ENCODE data around the gene MGAT5.

The MGAT5 gene

GRCh38 chr2:134253117-134253704, 661 bp upstream of the MGAT5 start:
- Histone ChIP-seq H3K9me3 (ENCODE audit: control insufficient read depth in 2 of 2, low read length in 2 of 2) (no peaks in the 10 kb centered on the region), H3K9ac (ENCODE audit: low read length in 2 of 2) (no peak overlapping the region), H3K36me3 (ENCODE audit: control insufficient read depth in 2 of 2, insufficient read depth in 2 of 2, low read length in 2 of 2) (peaks cover 0 to 5% of the 10 kb centered on the region in 2 donors), H3K4me3 (ENCODE audit: low read length in 2 of 2) (no peak overlapping the region), H3K4me1 (ENCODE audit: control insufficient read depth, insufficient read depth, low read length) (no peaks in the 10 kb centered on the region), H3K27ac (ENCODE audit: low read length) (no peak overlapping the region), H3K27me3 (ENCODE audit: control insufficient read depth in 1 of 2, insufficient read depth in 2 of 2, low read length in 2 of 2) (no peaks in the 10 kb centered on the region)

- H3K27ac ChIP-seq (ENCODE audit: low read length): no peak overlapping the region
- H3K9ac ChIP-seq (ENCODE audit: low read length in 2 of 2): no peak overlapping the region
- H3K27me3 ChIP-seq (ENCODE audit: control insufficient read depth in 1 of 2, insufficient read depth in 2 of 2, low read length in 2 of 2): no peaks in the 10 kb centered on the region
- H3K9me3 ChIP-seq (ENCODE audit: control insufficient read depth in 2 of 2, low read length in 2 of 2): no peaks in the 10 kb centered on the region
- no peak overlapping the region for H3K4me3 ChIP-seq (ENCODE audit: low read length in 2 of 2)
- peaks cover 0 to 5% of the 10 kb centered on the region in 2 donors for H3K36me3 ChIP-seq (ENCODE audit: control insufficient read depth in 2 of 2, insufficient read depth in 2 of 2, low read length in 2 of 2)
- peaks cover 8% of the 10 kb centered on the region for H3K4me1 ChIP-seq (ENCODE audit: control insufficient read depth, insufficient read depth, low read length)
These were observed 952 bp downstream of the MGAT5 start for GRCh38 chr2:134254824-134255223.

- Histone ChIP-seq H3K9ac (ENCODE audit: low read length in 2 of 2) (no peak overlapping the region), H3K36me3 (ENCODE audit: control insufficient read depth in 2 of 2, insufficient read depth in 2 of 2, low read length in 2 of 2) (peaks cover 0 to 5% of the 10 kb centered on the region in 2 donors), H3K4me1 (ENCODE audit: control insufficient read depth, insufficient read depth, low read length) (peaks cover 21% of the 10 kb centered on the region), H3K4me3 (ENCODE audit: low read length in 2 of 2) (no peak overlapping the region), H3K27me3 (ENCODE audit: control insufficient read depth in 1 of 2, insufficient read depth in 2 of 2, low read length in 2 of 2) (no peaks in the 10 kb centered on the region), H3K27ac (ENCODE audit: low read length) (no peak overlapping the region), H3K9me3 (ENCODE audit: control insufficient read depth in 2 of 2, low read length in 2 of 2) (no peaks in the 10 kb centered on the region)
These were observed 3.1 kb downstream of the MGAT5 start for GRCh38 chr2:134256956-134257355.

- Histone ChIP-seq H3K9ac (ENCODE audit: low read length in 2 of 2) (no peak overlapping the region), H3K27ac (ENCODE audit: low read length) (no peak overlapping the region)
These were observed 3.6 kb downstream of the MGAT5 start for GRCh38 chr2:134257509-134257908.

GRCh38 chr2:134257965-134258683, 4.3 kb downstream of the MGAT5 start:
- Histone ChIP-seq H3K36me3 (ENCODE audit: control insufficient read depth in 2 of 2, insufficient read depth in 2 of 2, low read length in 2 of 2) (peaks cover 0 to 5% of the 10 kb centered on the region in 2 donors), H3K27ac (ENCODE audit: low read length) (no peak overlapping the region), H3K4me1 (ENCODE audit: control insufficient read depth, insufficient read depth, low read length) (peaks cover 28% of the 10 kb centered on the region), H3K27me3 (ENCODE audit: control insufficient read depth in 1 of 2, insufficient read depth in 2 of 2, low read length in 2 of 2) (no peaks in the 10 kb centered on the region), H3K9ac (ENCODE audit: low read length in 2 of 2) (no peak overlapping the region), H3K4me3 (ENCODE audit: low read length in 2 of 2) (no peak overlapping the region), H3K9me3 (ENCODE audit: control insufficient read depth in 2 of 2, low read length in 2 of 2) (no peaks in the 10 kb centered on the region)

More at GRCh38 chr2:134257509-134257908, 3.6 kb downstream of the MGAT5 start:
- Histone ChIP-seq H3K27me3 (ENCODE audit: control insufficient read depth in 1 of 2, insufficient read depth in 2 of 2, low read length in 2 of 2) (no peaks in the 10 kb centered on the region), H3K9me3 (ENCODE audit: control insufficient read depth in 2 of 2, low read length in 2 of 2) (no peaks in the 10 kb centered on the region), H3K36me3 (ENCODE audit: control insufficient read depth in 2 of 2, insufficient read depth in 2 of 2, low read length in 2 of 2) (peaks cover 0 to 5% of the 10 kb centered on the region in 2 donors), H3K4me3 (ENCODE audit: low read length in 2 of 2) (no peak overlapping the region), H3K4me1 (ENCODE audit: control insufficient read depth, insufficient read depth, low read length) (peaks cover 23% of the 10 kb centered on the region)

- Histone ChIP-seq H3K9me3 (ENCODE audit: control insufficient read depth in 2 of 2, low read length in 2 of 2) (no peaks in the 10 kb centered on the region), H3K9ac (ENCODE audit: low read length in 2 of 2) (no peak overlapping the region), H3K27ac (ENCODE audit: low read length) (no peak overlapping the region), H3K4me1 (ENCODE audit: control insufficient read depth, insufficient read depth, low read length) (peaks cover 28% of the 10 kb centered on the region), H3K27me3 (ENCODE audit: control insufficient read depth in 1 of 2, insufficient read depth in 2 of 2, low read length in 2 of 2) (no peaks in the 10 kb centered on the region), H3K36me3 (ENCODE audit: control insufficient read depth in 2 of 2, insufficient read depth in 2 of 2, low read length in 2 of 2) (peaks cover 0 to 5% of the 10 kb centered on the region in 2 donors), H3K4me3 (ENCODE audit: low read length in 2 of 2) (no peak overlapping the region)
These were observed 5.0 kb downstream of the MGAT5 start for GRCh38 chr2:134258684-134259388.

GRCh38 chr2:134259571-134259970, 5.7 kb downstream of the MGAT5 start:
- H3K9me3 ChIP-seq (ENCODE audit: control insufficient read depth in 2 of 2, low read length in 2 of 2): no peaks in the 10 kb centered on the region
- H3K9ac ChIP-seq (ENCODE audit: low read length in 2 of 2): no peak overlapping the region
- H3K4me3 ChIP-seq (ENCODE audit: low read length in 2 of 2): no peak overlapping the region
- no peak overlapping the region for H3K27ac ChIP-seq (ENCODE audit: low read length)
- no peaks in the 10 kb centered on the region for H3K27me3 ChIP-seq (ENCODE audit: control insufficient read depth in 1 of 2, insufficient read depth in 2 of 2, low read length in 2 of 2)
- peaks cover 28% of the 10 kb centered on the region for H3K4me1 ChIP-seq (ENCODE audit: control insufficient read depth, insufficient read depth, low read length)
- peaks cover 0 to 3% of the 10 kb centered on the region in 2 donors for H3K36me3 ChIP-seq (ENCODE audit: control insufficient read depth in 2 of 2, insufficient read depth in 2 of 2, low read length in 2 of 2)

- H3K4me3 ChIP-seq (ENCODE audit: low read length in 2 of 2): no peak overlapping the region
- H3K27ac ChIP-seq (ENCODE audit: low read length): no peak overlapping the region
- peaks cover 28% of the 10 kb centered on the region for H3K4me1 ChIP-seq (ENCODE audit: control insufficient read depth, insufficient read depth, low read length)
- no peak overlapping the region for H3K9ac ChIP-seq (ENCODE audit: low read length in 2 of 2)
- H3K36me3 ChIP-seq (ENCODE audit: control insufficient read depth in 2 of 2, insufficient read depth in 2 of 2, low read length in 2 of 2): no peaks in the 10 kb centered on the region
- no peaks in the 10 kb centered on the region for H3K9me3 ChIP-seq (ENCODE audit: control insufficient read depth in 2 of 2, low read length in 2 of 2)
- H3K27me3 ChIP-seq (ENCODE audit: control insufficient read depth in 1 of 2, insufficient read depth in 2 of 2, low read length in 2 of 2): no peaks in the 10 kb centered on the region
These were observed 6.1 kb downstream of the MGAT5 start for GRCh38 chr2:134259994-134260393.

- Histone ChIP-seq H3K4me3 (ENCODE audit: low read length in 2 of 2) (no peak overlapping the region), H3K9ac (ENCODE audit: low read length in 2 of 2) (no peak overlapping the region), H3K9me3 (ENCODE audit: control insufficient read depth in 2 of 2, low read length in 2 of 2) (no peaks in the 10 kb centered on the region), H3K27me3 (ENCODE audit: control insufficient read depth in 1 of 2, insufficient read depth in 2 of 2, low read length in 2 of 2) (no peaks in the 10 kb centered on the region), H3K27ac (ENCODE audit: low read length) (no peak overlapping the region), H3K4me1 (ENCODE audit: control insufficient read depth, insufficient read depth, low read length) (peaks cover 28% of the 10 kb centered on the region), H3K36me3 (ENCODE audit: control insufficient read depth in 2 of 2, insufficient read depth in 2 of 2, low read length in 2 of 2) (no peaks in the 10 kb centered on the region)
These were observed 6.8 kb downstream of the MGAT5 start for GRCh38 chr2:134260713-134261112.

- H3K4me1 ChIP-seq (ENCODE audit: control insufficient read depth, insufficient read depth, low read length): peaks cover 28% of the 10 kb centered on the region
These were observed 7.7 kb downstream of the MGAT5 start for GRCh38 chr2:134261398-134262131.

More at GRCh38 chr2:134261398-134262131, 7.7 kb downstream of the MGAT5 start:
- Histone ChIP-seq H3K9ac (ENCODE audit: low read length in 2 of 2) (no peak overlapping the region), H3K27ac (ENCODE audit: low read length) (no peak overlapping the region), H3K4me3 (ENCODE audit: low read length in 2 of 2) (no peak overlapping the region), H3K27me3 (ENCODE audit: control insufficient read depth in 1 of 2, insufficient read depth in 2 of 2, low read length in 2 of 2) (no peaks in the 10 kb centered on the region), H3K36me3 (ENCODE audit: control insufficient read depth in 2 of 2, insufficient read depth in 2 of 2, low read length in 2 of 2) (no peaks in the 10 kb centered on the region), H3K9me3 (ENCODE audit: control insufficient read depth in 2 of 2, low read length in 2 of 2) (no peaks in the 10 kb centered on the region)
